ENCODE measurements around the gene ALDH1B1. TPM values are rescaled to one million over a fixed set of nuclear protein-coding genes. Genes with fewer than 3 reads are reported as not detected.

ALDH1B1 gene
- total RNA-seq, 2 experiments from 2014 or later = 31.8 to 35.0 TPM

- H3K4me1 Mint-ChIP-seq = peaks cover 2% of the 10 kb centered on the region
- H3K36me3 Mint-ChIP-seq = peaks cover 2% of the 10 kb centered on the region
- no peak overlapping the region for H3K4me3 Mint-ChIP-seq
- peaks cover 2% of the 10 kb centered on the region for H3K9me3 Mint-ChIP-seq
- peaks cover 36% of the 10 kb centered on the region for H3K27me3 Mint-ChIP-seq
- no peak overlapping the region for H3K27ac Mint-ChIP-seq
- no peak for DNase-seq
These were observed 52.9 kb downstream of the ALDH1B1 start for GRCh38 chr9:38445154-38446043.

DNA sequence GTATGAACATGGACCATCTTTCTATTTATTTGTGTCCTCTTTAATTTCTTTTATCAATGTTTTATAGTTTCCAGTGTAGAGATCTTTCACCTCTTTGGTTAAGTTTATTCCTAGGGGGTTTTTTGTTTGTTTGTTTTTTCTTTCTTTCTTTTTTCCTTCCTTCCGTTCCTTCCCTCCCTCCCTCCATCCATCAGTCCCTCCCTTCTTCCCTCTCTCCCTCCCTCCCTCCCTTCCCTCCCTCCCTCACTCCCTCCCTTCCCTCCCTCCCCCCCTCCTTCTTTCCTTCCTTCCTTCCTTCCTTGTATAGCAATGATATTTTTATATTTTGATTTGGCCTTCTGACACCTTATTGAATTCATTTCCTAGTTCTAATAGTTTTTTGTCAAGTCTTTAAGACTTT lies 55.2 kb downstream of the ALDH1B1 start:
- Mint-ChIP-seq H3K4me3 (no peak overlapping the region), H3K27me3 (peaks cover 31% of the 10 kb centered on the region), H3K9me3 (peaks cover 13% of the 10 kb centered on the region), H3K27ac (no peak overlapping the region), H3K36me3 (peaks cover 6% of the 10 kb centered on the region), H3K4me1 (peaks cover 2% of the 10 kb centered on the region)
- DNase-seq = no peak

Other genes starting within 250 kb of the ALDH1B1 start
- gene IGFBPL1, start 31.8 kb downstream of the ALDH1B1 start, total RNA-seq = not detected
- gene ANKRD18A, start 227.9 kb downstream of the ALDH1B1 start, total RNA-seq = 1 to 10 TPM; 2.6 to 3.9 TPM